ENCODE results near the gene RRP9.

DNA sequence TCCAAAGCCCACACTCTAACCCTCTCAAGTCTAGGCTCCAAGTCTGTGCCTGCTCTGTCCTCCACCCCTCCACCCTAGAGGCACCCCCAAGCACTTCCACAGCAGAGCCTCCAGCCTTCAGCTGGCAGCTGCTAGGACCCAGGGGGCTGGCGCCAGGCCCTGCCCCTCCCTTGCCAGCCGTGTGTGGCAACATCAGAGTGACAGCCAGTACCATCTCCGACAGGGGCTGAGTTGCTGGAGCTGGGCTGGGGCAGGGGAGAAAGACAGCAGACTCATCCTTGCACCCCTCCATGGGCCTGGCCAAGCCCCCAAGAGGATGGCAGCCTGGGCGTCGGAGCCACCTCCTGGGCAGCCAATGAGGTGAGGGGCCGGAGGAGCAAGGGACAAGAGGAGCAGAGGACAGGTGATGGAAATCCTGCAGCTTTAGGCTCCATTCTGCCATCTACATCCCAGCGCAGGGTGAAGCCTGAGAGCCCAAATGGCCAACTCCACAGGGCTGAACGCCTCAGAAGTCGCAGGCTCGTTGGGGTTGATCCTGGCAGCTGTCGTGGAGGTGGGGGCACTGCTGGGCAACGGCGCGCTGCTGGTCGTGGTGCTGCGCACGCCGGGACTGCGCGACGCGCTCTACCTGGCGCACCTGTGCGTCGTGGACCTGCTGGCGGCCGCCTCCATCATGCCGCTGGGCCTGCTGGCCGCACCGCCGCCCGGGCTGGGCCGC is 13.6 kb upstream of the RRP9 start, which contains the start of gene GPR62:
- TF ChIP-seq, protein P1, sequence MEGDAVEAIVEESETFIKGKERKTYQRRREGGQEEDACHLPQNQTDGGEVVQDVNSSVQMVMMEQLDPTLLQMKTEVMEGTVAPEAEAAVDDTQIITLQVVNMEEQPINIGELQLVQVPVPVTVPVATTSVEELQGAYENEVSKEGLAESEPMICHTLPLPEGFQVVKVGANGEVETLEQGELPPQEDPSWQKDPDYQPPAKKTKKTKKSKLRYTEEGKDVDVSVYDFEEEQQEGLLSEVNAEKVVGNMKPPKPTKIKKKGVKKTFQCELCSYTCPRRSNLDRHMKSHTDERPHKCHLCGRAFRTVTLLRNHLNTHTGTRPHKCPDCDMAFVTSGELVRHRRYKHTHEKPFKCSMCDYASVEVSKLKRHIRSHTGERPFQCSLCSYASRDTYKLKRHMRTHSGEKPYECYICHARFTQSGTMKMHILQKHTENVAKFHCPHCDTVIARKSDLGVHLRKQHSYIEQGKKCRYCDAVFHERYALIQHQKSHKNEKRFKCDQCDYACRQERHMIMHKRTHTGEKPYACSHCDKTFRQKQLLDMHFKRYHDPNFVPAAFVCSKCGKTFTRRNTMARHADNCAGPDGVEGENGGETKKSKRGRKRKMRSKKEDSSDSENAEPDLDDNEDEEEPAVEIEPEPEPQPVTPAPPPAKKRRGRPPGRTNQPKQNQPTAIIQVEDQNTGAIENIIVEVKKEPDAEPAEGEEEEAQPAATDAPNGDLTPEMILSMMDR (IDR thresholded peaks at IDR 0.05) = no peak
- TF ChIP-seq POLR2AphosphoS5 (IDR thresholded peaks at IDR 0.05; ENCODE audit: insufficient read depth in 1 of 2, low read depth in 1 of 2) = no peak
